Activated CD4-positive, alpha-beta T cell treated with anti-CD3 and anti-CD28 coated beads for 36 hours (primary cell): ENCODE results near the gene REXO4. TPM values are rescaled to one million over a fixed set of nuclear protein-coding genes. Genes with fewer than 3 reads are reported as not detected.
"Not testable (repeated sequence)": the region's sequence is repeated elsewhere in the genome, so short reads cannot be mapped to it uniquely, and the experiment has no call there.

Source experiments
- ATAC-seq: fragments of 200-7000 bp; cut with Tn5 transposase; one replicate; pipeline ENCODE4 v1.10.0; 2021; ENCODE audit warnings: mild to moderate bottlenecking, moderate library complexity
- CTCF ChIA-PET: fragments of 350-600 bp; sonication (Branson Sonifier 250); formaldehyde crosslinking; loops from one replicate; lab custom pipeline; 2021; ENCODE audit warnings: antibody characterized with exemption; lab: Charles Lee
- POLR2A ChIA-PET: fragments of 350-600 bp; sonication (Branson Sonifier 250); formaldehyde crosslinking; loops from one replicate; lab custom pipeline; 2021; ENCODE audit warnings: antibody characterized with exemption, inconsistent platforms; lab: Charles Lee
- DNase-seq: peaks from one replicate; pipeline ENCODE4 v3.0.0-alpha.2; 2020
- H3K27ac Mint-ChIP-seq: one replicate; pipeline ENCODE4 v1.8.0; 2021; ENCODE audit warnings: mixed read lengths
- H3K27me3 Mint-ChIP-seq: one replicate; pipeline ENCODE4 v1.8.0; 2021; ENCODE audit warnings: mixed read lengths
- H3K36me3 Mint-ChIP-seq: one replicate; pipeline ENCODE4 v1.8.0; 2021; ENCODE audit warnings: low read depth, mixed read lengths
- H3K4me1 Mint-ChIP-seq: one replicate; pipeline ENCODE4 v1.8.0; 2021; ENCODE audit warnings: mixed read lengths
- H3K4me3 Mint-ChIP-seq: one replicate; pipeline ENCODE4 v1.8.0; 2021; ENCODE audit warnings: mild to moderate bottlenecking, moderate library complexity, mixed read lengths
- H3K9me3 Mint-ChIP-seq: one replicate; pipeline ENCODE4 v1.8.0; 2021; ENCODE audit warnings: low read depth, mixed read lengths
- intact Hi-C, 2 experiments: fragments of 100-400 bp; cut with DNase I in 1 of 2; cut with micrococcal nuclease in 1 of 2; formaldehyde crosslinking; loops; one replicate each; pipeline versions ENCODE4 v1.14.2 to v1.15.1; 2022 to 2024; cut with DNase I, micrococcal nuclease
- total RNA-seq, 2 experiments: library from RNA; stranded (reverse); gene quantifications; one replicate each; pipeline ENCODE4 v1.2.3, GENCODE V29; 2021

The REXO4 gene
- total RNA-seq, 2 experiments from 2014 or later: 25.9 to 34.3 TPM

- Mint-ChIP-seq H3K9me3 (no peaks in the 10 kb centered on the region), H3K27ac (no peak overlapping the region), H3K27me3 (peaks cover 9% of the 10 kb centered on the region), H3K36me3 (no peaks in the 10 kb centered on the region), H3K4me1 (no peaks in the 10 kb centered on the region), H3K4me3 (no peak overlapping the region)
- ATAC-seq (no peak), DNase-seq (no peak)
- POLR2A ChIA-PET: no interaction called here
- CTCF ChIA-PET: interaction anchor here (0.6 to 1.2 kb wide), 2 partner anchors 9 to 138 kb away, joined by 3 read pairs; no protein-coding TSS in a partner anchor
- intact Hi-C loops: no loop called here
Measured at GRCh38 chr9:133386338-133386737, 31.5 kb downstream of the REXO4 start.

- Mint-ChIP-seq H3K36me3 (no peaks in the 10 kb centered on the region), H3K4me1 (no peaks in the 10 kb centered on the region)
Measured at GRCh38 chr9:133385452-133385851, 32.4 kb downstream of the REXO4 start.

GRCh38 chr9:133384736-133385321, 33.0 kb downstream of the REXO4 start:
- H3K9me3 Mint-ChIP-seq: no peaks in the 10 kb centered on the region
- H3K4me1 Mint-ChIP-seq: no peaks in the 10 kb centered on the region
- CTCF ChIA-PET: interaction anchor here (0.6 kb wide), 2 partner anchors 136 to 363 kb away, joined by 3 to 4 read pairs; no protein-coding TSS in a partner anchor
- no peak overlapping the region for H3K27ac Mint-ChIP-seq
- no peaks in the 10 kb centered on the region for H3K36me3 Mint-ChIP-seq
- no peak for ATAC-seq
- DNase-seq: no peak
- no peak overlapping the region for H3K4me3 Mint-ChIP-seq
- intact Hi-C loops: no loop called here
- POLR2A ChIA-PET: no interaction called here
- peaks cover 2% of the 10 kb centered on the region for H3K27me3 Mint-ChIP-seq

More at GRCh38 chr9:133385452-133385851, 32.4 kb downstream of the REXO4 start:
- no peak for DNase-seq
- intact Hi-C loops: no loop called here
- CTCF ChIA-PET: interaction anchor here (0.6 kb wide), 1 partner anchor 363 kb away, joined by 3 read pairs; no protein-coding TSS in a partner anchor
- Mint-ChIP-seq H3K27me3 (peaks cover 7% of the 10 kb centered on the region), H3K27ac (no peak overlapping the region), H3K4me3 (no peak overlapping the region), H3K9me3 (no peaks in the 10 kb centered on the region)
- POLR2A ChIA-PET: no interaction called here
- no peak for ATAC-seq

GRCh38 chr9:133383438-133383837, 34.4 kb downstream of the REXO4 start:
- POLR2A ChIA-PET: no interaction called here
- H3K27ac Mint-ChIP-seq: no peak overlapping the region
- no peak for DNase-seq
- intact Hi-C loops: no loop called here
- H3K36me3 Mint-ChIP-seq: no peaks in the 10 kb centered on the region
- H3K27me3 Mint-ChIP-seq: no peaks in the 10 kb centered on the region
- ATAC-seq: no peak
- CTCF ChIA-PET: no interaction called here
- no peak overlapping the region for H3K4me3 Mint-ChIP-seq
- no peaks in the 10 kb centered on the region for H3K9me3 Mint-ChIP-seq
- no peaks in the 10 kb centered on the region for H3K4me1 Mint-ChIP-seq

- no peak for ATAC-seq
Measured at GRCh38 chr9:133382507-133383141, 35.2 kb downstream of the REXO4 start.

GRCh38 chr9:133380734-133381133, 37.1 kb downstream of the REXO4 start:
- Mint-ChIP-seq H3K27ac (no peak overlapping the region), H3K9me3 (no peaks in the 10 kb centered on the region), H3K4me3 (no peak overlapping the region), H3K27me3 (no peaks in the 10 kb centered on the region), H3K36me3 (no peaks in the 10 kb centered on the region), H3K4me1 (peaks cover 2% of the 10 kb centered on the region)
- intact Hi-C loops: no loop called here
- CTCF ChIA-PET: interaction anchor here (1.0 kb wide), 1 partner anchor 55 kb away, joined by 3 read pairs; no protein-coding TSS in a partner anchor
- DNase-seq (no peak), ATAC-seq (no peak)
- POLR2A ChIA-PET: interaction anchor here (0.5 kb wide), 1 partner anchor 13 kb away, joined by 4 read pairs; no protein-coding TSS in a partner anchor

More at GRCh38 chr9:133382507-133383141, 35.2 kb downstream of the REXO4 start:
- POLR2A ChIA-PET: no interaction called here
- H3K27ac Mint-ChIP-seq: no peak overlapping the region
- no peak for DNase-seq
- H3K36me3 Mint-ChIP-seq: no peaks in the 10 kb centered on the region
- H3K9me3 Mint-ChIP-seq: no peaks in the 10 kb centered on the region
- intact Hi-C loops: no loop called here
- no peaks in the 10 kb centered on the region for H3K4me1 Mint-ChIP-seq
- CTCF ChIA-PET: no interaction called here
- no peak overlapping the region for H3K4me3 Mint-ChIP-seq
- no peaks in the 10 kb centered on the region for H3K27me3 Mint-ChIP-seq

- ChIA-PET POLR2A (no interaction called here), CTCF (interaction anchor here (0.6 kb wide), 1 partner anchor 110 kb away, joined by 4 read pairs; no protein-coding TSS in a partner anchor)
- Mint-ChIP-seq H3K4me3 (no peak overlapping the region), H3K9me3 (no peaks in the 10 kb centered on the region), H3K27me3 (no peaks in the 10 kb centered on the region), H3K4me1 (peaks cover 5% of the 10 kb centered on the region), H3K27ac (no peak overlapping the region), H3K36me3 (peaks cover 7% of the 10 kb centered on the region)
- intact Hi-C loops: loop anchor here in 1 of 2 experiments (10.0 kb wide), 3 partner anchors 505 to 1025 kb away; partner anchors contain the start of genes AK8, SETX, SPACA9 and VAV2
- ATAC-seq (no peak), DNase-seq (no peak)
Measured at GRCh38 chr9:133379153-133380086, 38.4 kb downstream of the REXO4 start.

GRCh38 chr9:133378408-133378962, 39.3 kb downstream of the REXO4 start:
- no peak for ATAC-seq
- POLR2A ChIA-PET: no interaction called here

GRCh38 chr9:133377721-133378216, 40.0 kb downstream of the REXO4 start:
- Mint-ChIP-seq H3K36me3 (peaks cover 19% of the 10 kb centered on the region), H3K27ac (no peak overlapping the region), H3K27me3 (no peaks in the 10 kb centered on the region), H3K9me3 (no peaks in the 10 kb centered on the region), H3K4me3 (no peak overlapping the region), H3K4me1 (peaks cover 17% of the 10 kb centered on the region)
- ChIA-PET CTCF (interaction anchor here (0.6 to 2.3 kb wide), 6 partner anchors 9 to 101 kb away, joined by 3 to 10 read pairs (median 5); partner anchors contain the start of gene SLC2A6), POLR2A (no interaction called here)
- DNase-seq: no peak
- no peak for ATAC-seq
- intact Hi-C loops: loop anchor here in 1 of 2 experiments (2.0 to 10.0 kb wide), 5 partner anchors 355 to 1023 kb away; partner anchors contain the start of genes AK8, BRD3, SETX and SPACA9

More at GRCh38 chr9:133378408-133378962, 39.3 kb downstream of the REXO4 start:
- Mint-ChIP-seq H3K27ac (no peak overlapping the region), H3K36me3 (peaks cover 13% of the 10 kb centered on the region), H3K4me3 (no peak overlapping the region), H3K27me3 (no peaks in the 10 kb centered on the region), H3K9me3 (no peaks in the 10 kb centered on the region), H3K4me1 (peaks cover 10% of the 10 kb centered on the region)
- intact Hi-C loops: loop anchor here in 1 of 2 experiments (10.0 kb wide), 3 partner anchors 504 to 1024 kb away; partner anchors contain the start of genes AK8, SETX, SPACA9 and VAV2
- no peak for DNase-seq
- CTCF ChIA-PET: interaction anchor here (2.3 kb wide), 1 partner anchor 39 kb away, joined by 10 read pairs; no protein-coding TSS in a partner anchor

- H3K27me3 Mint-ChIP-seq, H3K27ac Mint-ChIP-seq, ATAC-seq, DNase-seq, H3K9me3 Mint-ChIP-seq: not testable (repeated sequence)
- Mint-ChIP-seq H3K36me3 (peaks cover 24% of the 10 kb centered on the region), H3K4me1 (peaks cover 22% of the 10 kb centered on the region), H3K4me3 (peak overlapping the region; percentile 30)
- ChIA-PET POLR2A (interaction anchor here (0.7 to 1.4 kb wide), 4 partner anchors 30 to 896 kb away, joined by 3 read pairs; partner anchors contain the start of gene MED22), CTCF (interaction anchor here (0.6 to 2.3 kb wide), 7 partner anchors 9 to 759 kb away, joined by 3 to 10 read pairs (median 4); partner anchors contain the start of genes SLC2A6 and WDR5)
- intact Hi-C loops: loop anchor here in 1 of 2 experiments (2.0 to 10.0 kb wide), 5 partner anchors 354 to 1022 kb away; partner anchors contain the start of genes AK8, BRD3, SETX and SPACA9
Measured at GRCh38 chr9:133377280-133377679, 40.5 kb downstream of the REXO4 start.
